Activated CD4-positive, alpha-beta T cell treated with anti-CD3 and anti-CD28 coated beads for 1 hour (primary cell): ENCODE data around the gene GJA3.

Experiments
- DNase-seq: peaks from one replicate; pipeline ENCODE4 v3.0.0-alpha.2; 2020

GJA3 gene

GRCh38 chr13:20126541-20127261 lies 34.2 kb downstream of the GJA3 start:
- no peak for DNase-seq

- no peak for DNase-seq
Measured at GRCh38 chr13:20125783-20126165, 35.1 kb downstream of the GJA3 start.

- no peak for DNase-seq
Measured at GRCh38 chr13:20125129-20125782, 35.6 kb downstream of the GJA3 start.

GRCh38 chr13:20124303-20124702 lies 36.5 kb downstream of the GJA3 start:
- no peak for DNase-seq

- DNase-seq, result no peak
Measured at GRCh38 chr13:20121159-20121525, 39.7 kb downstream of the GJA3 start.

- no peak for DNase-seq
Measured at GRCh38 chr13:20119960-20120359, 40.9 kb downstream of the GJA3 start.

GRCh38 chr13:20118268-20119140 lies 42.3 kb downstream of the GJA3 start:
- peak; percentile 36 for DNase-seq

- DNase-seq, result no peak
Measured at GRCh38 chr13:20116213-20116612, 44.6 kb downstream of the GJA3 start.

GRCh38 chr13:20114066-20114610 lies 46.7 kb downstream of the GJA3 start:
- DNase-seq, result no peak

- DNase-seq, result no peak
Measured at GRCh38 chr13:20109037-20109436, 51.8 kb downstream of the GJA3 start.

- no peak for DNase-seq
Measured at GRCh38 chr13:20106742-20107141, 54.1 kb downstream of the GJA3 start.

GRCh38 chr13:20105161-20105689 lies 55.6 kb downstream of the GJA3 start:
- DNase-seq, result no peak

GRCh38 chr13:20102525-20103180 lies 58.2 kb downstream of the GJA3 start:
- DNase-seq, result no peak

- no peak for DNase-seq
Measured at GRCh38 chr13:20101467-20102316, 59.2 kb downstream of the GJA3 start.

- DNase-seq, result no peak
Measured at GRCh38 chr13:20099319-20099718, 61.5 kb downstream of the GJA3 start.

- no peak for DNase-seq
Measured at GRCh38 chr13:20093951-20094350, 66.9 kb downstream of the GJA3 start.

- no peak for DNase-seq
Measured at GRCh38 chr13:20090349-20090748, 70.5 kb downstream of the GJA3 start.
